Stimulated activated CD4-positive, alpha-beta T cell treated with anti-CD3 and anti-CD28 coated beads, Interleukin-4, amount 100 ng/mL, for 24 hours (primary cell): ENCODE measurements around the gene SLC25A26.
A peak's percentile ranks its signal among the peaks of the same experiment; 100 is the strongest.

Experiments
- DNase-seq: peaks from one replicate; pipeline ENCODE4 v3.0.0-alpha.2; 2020

SLC25A26 gene

DNA sequence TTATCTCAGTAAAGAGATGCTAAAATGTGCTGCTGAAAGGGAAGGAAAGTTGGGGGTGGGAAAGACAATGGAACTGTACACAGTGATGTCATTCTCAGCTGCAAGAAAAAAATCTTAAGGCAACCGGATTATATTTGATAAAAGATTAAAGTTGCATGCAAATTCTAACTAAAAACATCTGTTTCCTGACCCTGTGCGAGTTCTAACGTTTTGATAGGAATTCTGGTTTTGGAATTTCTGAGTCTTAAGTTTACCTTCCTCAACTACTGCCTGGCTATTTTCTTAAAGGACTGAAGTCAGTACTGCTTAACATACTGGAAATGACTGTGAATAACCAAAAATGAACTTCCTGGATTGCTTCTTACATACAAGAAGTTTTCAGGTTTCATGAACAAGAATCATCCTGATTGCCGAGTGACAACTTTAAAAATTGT is 115.5 kb downstream of the SLC25A26 start:
- no peak for DNase-seq

DNA sequence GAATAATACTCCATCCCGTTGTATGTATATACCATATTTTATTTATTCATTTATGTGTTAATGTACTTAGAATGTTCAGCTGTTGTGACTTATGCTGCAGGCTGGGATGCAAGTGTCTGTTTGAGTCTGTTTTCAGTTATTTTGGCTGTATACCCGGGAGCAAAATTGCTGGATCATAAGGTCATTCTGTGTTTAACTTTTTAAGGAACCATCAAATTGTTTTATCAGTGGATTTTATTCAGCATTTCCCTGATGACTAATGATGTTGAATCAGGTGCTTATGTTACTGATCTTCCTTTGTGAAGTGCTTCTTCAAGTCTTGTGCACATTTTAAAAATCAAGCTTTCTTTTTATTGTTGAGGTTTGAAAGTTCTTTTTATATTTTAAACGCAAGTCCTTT is 118.1 kb downstream of the SLC25A26 start:
- no peak for DNase-seq

- DNase-seq: no peak
Measured at GRCh38 chr3:66342717-66343356, 122.0 kb downstream of the SLC25A26 start.

GRCh38 chr3:66344391-66344811 is 123.6 kb downstream of the SLC25A26 start:
- DNase-seq: no peak

- DNase-seq: no peak
Measured at GRCh38 chr3:66344848-66345578, 124.2 kb downstream of the SLC25A26 start.

DNA sequence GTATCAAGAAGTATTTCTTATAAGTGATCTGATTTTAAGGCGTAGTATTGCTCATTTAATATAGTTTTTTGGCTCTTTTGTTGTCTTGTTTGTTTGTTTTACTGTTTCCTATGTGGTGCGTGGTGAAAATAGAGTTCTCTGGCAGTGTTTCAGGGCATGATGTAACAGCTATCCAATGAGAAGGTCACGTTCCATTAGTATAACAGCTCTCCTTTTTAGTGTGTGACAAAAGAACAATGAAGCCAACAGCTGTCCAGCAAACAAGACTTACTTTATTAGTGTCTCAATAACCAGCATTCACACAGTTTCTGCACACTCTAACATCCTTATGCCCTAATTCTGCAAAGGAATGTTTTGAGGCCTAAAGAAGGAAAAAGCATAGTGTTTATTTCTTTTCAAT is 127.9 kb downstream of the SLC25A26 start:
- DNase-seq: no peak

- no peak for DNase-seq
Measured at GRCh38 chr3:66350601-66351000, 129.8 kb downstream of the SLC25A26 start.

DNA sequence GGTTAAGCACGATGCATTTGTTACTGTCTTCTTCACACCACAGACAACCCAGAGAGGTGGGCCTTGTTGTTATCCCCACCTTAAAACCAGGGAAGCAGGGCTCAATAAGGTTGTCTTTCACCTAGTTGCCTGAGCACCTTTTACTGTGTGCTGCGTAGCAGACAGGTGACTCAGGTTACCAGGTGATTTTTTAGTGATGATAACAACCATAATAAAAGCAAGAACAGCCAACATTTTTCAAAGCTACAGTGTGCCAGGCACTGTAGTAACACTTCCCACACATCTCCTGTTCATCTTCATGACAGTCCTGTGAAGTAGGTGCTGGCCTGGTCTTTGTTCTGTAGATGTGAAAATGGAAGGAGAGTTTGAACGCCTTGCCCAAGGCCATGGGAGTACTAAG is 132.2 kb downstream of the SLC25A26 start:
- no peak for DNase-seq

DNA sequence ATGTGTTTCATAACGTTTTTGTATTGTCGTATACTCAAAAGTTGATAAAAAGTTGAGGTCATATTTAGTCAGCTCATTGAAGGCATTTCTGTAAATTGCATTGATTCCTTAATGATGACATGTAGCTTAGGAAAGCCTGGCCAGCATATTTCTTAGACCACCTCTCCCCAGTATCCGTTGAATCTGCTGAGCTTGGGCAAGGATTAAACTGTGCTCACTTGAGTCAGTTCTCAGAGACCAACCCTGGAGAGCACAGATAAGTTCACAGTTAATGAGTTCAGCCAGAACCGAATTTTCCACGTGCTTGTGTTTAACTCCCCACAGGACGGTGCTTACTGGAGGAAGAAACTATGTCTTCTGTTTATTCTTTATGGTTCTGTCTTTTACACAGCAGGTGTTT is 132.7 kb downstream of the SLC25A26 start:
- no peak for DNase-seq

- no peak for DNase-seq
Measured at GRCh38 chr3:66354001-66354400, 133.2 kb downstream of the SLC25A26 start.

DNA sequence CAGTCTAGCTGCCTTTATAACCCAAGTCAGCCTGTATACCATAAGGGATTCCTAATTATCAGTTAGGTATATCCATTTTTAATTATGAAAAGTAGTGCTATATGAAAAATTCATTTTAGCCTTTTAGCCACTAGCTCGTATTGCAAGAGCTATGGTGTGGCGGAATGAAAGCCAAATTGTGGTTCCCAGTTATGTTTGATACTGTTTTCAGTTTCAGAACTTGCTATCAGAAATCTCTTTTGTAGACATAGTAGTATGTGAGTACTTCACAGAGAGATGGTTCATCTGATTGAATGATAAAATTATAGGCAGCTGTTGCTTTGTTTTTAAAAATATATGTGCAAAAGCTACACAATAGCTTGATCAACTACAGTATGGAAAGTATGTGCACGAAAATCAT is 134.6 kb downstream of the SLC25A26 start:
- DNase-seq: no peak

GRCh38 chr3:66355997-66356396 is 135.2 kb downstream of the SLC25A26 start:
- no peak for DNase-seq

DNA sequence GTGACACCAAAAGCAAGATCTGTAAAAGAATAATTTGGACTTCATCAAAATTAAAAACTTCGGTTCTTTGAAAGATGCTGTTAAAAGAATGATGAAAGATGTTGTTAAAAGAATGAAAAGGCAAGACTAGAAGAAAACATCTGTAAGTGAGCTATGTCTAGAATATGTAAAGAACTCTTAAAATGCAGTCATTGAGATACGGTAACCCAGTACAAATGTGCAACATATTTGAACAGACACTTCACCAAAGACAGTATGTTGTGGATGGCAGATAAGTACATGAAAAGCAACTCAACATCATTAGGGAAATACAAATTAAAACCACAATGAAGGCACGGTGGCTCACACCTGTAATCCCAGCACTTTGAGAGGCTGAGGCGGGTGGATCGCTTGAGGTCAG is 140.6 kb downstream of the SLC25A26 start:
- DNase-seq: no peak

DNA sequence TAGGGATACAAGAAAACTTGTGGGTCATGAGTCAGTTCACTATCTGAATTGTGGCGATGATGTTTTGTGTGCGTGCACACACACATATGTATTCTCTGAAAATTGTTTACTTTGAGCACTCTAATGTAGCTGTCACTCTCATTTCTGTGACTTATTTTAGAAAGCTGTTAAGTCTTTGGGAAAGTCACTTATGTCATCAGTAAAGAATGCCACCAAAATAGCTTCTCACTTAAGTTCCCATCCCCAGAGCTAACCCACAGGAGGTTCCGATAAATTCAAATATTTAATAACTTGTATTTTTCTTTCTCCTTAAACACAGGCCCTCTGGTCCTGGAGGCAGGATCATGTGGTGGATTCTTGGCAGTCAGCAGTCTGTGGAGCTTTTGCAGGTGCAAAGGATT is 141.7 kb downstream of the SLC25A26 start:
- no peak for DNase-seq

DNA sequence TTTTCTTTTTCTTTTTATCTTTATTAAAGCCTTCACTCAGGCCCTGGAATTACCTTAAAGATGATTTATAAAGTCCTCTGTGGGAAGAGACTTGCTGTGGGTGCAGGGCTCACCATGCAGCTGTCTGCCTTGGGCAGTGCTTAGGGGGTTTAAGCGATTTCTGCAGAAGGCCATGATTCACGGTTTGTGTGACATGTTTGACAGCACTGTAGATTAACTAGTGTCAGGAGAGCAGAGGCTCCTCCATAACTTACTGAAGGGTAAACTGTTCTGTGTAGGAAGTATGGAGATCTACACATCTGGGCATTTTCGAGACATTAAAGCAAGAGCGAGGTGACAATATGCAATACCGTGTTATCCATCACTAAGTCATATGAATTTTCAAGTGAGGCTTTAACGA is 142.3 kb downstream of the SLC25A26 start:
- DNase-seq: no peak

DNA sequence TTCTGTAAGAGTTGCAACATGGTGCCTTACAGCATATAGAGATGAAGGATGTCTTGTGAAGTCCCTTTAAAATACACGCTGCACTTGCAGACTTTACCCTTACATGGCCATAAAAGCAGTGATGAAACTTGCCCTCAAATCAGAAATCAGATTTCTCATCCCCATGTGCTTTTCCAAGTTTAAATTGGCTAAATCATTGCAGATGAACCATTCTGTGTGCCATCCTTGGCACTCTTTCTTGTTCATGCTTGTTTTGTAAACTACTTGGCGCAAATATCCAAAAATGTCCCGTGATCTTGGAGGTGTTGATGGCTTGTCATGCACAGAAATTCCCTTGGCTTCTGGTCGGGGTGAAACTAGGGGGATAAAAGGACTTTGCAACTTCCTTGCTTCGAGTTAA is 144.3 kb downstream of the SLC25A26 start:
- no peak for DNase-seq

- DNase-seq: no peak
Measured at GRCh38 chr3:66366747-66367146, 145.9 kb downstream of the SLC25A26 start.

DNA sequence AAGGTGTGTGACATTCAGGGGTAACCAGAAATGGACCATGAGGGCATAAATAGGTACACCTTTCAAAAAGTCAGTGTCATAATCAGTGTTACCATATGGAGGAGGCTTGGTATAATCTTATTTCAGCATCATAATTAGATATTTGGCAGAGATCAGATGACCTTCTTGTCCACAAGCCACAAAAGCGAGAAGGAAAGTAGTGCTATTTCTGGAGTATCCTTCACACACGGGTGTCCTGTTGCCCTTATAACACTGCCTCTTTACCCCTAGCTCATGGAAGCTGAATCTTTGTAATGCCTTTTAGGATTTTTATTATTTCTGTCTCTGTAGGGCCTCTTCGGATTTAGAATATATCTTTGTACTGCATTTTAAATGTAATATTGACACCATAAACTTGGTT is 147.2 kb downstream of the SLC25A26 start:
- DNase-seq: no peak

DNA sequence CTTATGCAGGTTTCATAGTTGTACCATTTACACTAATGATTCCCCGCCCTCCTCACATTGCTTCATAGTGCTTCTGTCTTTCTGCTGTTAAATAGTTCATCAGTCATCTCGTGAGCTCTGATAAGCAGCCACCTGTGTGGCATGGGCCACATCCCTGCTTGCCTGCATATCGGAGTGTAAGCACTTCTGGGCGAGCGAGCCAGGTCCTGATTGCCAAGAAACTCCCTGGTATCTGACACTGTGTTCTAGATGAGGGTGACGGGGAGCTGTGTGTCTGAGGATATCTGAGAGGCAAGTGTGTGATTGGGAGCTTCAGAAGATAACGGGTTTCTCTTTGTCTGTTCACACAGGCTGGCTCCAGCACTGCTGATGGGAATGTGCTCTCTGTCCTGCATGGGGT is 149.4 kb downstream of the SLC25A26 start:
- DNase-seq: no peak

GRCh38 chr3:66371432-66371831 is 150.6 kb downstream of the SLC25A26 start:
- DNase-seq: no peak

- DNase-seq: peak; percentile 21
Measured at GRCh38 chr3:66372681-66373350, 152.0 kb downstream of the SLC25A26 start.

- DNase-seq: no peak
Measured at GRCh38 chr3:66376568-66376967, 155.8 kb downstream of the SLC25A26 start.

DNA sequence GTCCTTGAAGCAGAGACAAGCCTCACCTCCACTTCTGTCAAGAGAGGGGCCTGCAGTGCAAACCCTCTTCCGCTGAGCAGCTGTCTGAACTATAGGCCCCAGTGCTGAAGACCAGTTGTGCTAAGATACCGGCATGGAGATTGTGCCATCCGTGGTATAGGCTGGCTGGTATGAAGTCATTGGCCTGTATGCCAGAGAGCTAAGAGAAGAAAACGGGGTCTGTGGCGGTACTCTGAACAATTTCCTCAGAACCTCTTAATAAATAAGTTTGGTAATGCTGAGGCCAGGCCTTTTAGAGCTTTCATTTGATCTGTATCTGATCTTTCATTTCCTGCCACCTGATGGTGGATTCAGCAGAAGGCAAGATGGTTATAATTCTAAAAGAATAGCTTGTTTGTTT is 157.0 kb downstream of the SLC25A26 start:
- DNase-seq: no peak

DNA sequence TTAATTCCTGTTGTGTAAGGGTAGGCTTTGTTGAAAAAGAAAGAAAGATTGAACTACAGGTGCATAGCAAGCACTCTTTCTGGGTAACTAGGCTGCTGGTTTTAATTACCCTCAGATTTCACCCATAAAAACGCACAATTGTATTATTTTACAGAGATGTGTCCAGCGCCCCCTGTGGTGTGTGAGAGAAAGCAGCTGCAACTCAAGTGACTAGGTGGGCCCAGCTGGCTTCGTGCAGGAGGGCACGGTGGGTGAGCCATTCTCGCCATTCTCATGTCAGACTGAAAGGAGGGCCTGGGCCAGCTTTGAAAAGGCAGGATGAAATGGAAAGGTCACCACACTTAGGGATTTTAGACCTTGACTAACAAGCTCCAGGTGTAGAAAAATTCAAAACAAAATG is 157.5 kb downstream of the SLC25A26 start:
- peak; percentile 40 for DNase-seq
